ENCODE measurements around the gene NACC2.
"Not testable (repeated sequence)": the region's sequence is repeated elsewhere in the genome, so short reads cannot be mapped to it uniquely, and the experiment has no call there.

NACC2 gene

DNA sequence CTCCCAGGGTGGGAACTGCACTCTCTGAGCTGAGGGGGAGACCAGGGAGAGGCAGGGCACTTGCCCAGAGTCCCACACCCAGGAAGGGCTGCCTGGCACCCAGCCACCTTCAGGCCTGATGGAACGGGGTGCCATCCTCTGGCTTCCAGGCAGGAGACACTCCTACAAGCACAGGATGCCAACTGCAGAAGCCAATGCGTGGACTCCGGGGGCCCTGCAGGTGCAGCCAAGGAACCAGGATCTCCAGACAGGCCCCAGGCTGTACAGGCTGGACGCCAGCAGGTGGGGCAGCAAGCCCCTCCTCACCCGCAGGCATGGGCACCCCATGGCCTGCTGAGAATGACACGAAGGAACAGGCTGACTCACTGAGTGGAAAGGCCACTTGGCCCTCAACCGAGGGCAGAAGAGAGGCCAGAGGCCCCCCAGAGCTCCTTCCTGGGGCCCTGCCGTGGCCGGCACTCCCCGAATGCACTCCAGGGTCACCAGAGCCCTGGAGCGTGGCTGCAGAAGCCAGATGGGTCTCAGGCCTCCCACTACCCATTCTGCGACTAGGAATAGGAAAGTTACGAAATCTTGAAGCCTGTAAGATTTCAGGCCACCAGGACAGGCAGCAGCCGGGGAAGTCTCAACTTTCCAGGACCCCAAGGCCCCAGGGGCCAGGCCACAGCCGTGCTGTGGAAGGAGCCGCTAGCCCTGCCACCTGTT lies 15.7 kb downstream of the NACC2 start:
- DNase-seq, result no peak

GRCh38 chr9:136078498-136079011 lies 16.5 kb downstream of the NACC2 start:
- no peak for DNase-seq

DNA sequence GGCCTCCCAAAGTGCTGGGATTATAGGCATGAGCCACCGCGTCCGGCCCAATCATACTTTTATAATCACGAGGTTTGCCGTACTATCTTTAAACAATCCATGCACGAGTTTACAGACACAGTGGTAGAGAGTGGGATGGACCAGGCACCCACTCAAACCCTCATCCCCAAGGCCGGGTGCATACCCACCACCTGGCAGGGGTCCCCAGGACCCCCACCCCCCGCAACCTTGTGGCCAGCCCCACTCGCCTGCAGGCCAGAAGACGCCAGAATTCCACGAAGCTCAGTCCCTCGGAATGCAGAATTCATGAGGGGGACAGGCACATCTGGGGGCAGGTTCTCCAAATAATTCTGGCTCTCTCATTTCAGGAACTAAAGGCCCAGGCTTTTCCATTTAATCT lies 17.1 kb downstream of the NACC2 start:
- DNase-seq, result no peak

- DNase-seq, result no peak
These were observed 17.6 kb downstream of the NACC2 start for GRCh38 chr9:136077491-136077890.

DNA sequence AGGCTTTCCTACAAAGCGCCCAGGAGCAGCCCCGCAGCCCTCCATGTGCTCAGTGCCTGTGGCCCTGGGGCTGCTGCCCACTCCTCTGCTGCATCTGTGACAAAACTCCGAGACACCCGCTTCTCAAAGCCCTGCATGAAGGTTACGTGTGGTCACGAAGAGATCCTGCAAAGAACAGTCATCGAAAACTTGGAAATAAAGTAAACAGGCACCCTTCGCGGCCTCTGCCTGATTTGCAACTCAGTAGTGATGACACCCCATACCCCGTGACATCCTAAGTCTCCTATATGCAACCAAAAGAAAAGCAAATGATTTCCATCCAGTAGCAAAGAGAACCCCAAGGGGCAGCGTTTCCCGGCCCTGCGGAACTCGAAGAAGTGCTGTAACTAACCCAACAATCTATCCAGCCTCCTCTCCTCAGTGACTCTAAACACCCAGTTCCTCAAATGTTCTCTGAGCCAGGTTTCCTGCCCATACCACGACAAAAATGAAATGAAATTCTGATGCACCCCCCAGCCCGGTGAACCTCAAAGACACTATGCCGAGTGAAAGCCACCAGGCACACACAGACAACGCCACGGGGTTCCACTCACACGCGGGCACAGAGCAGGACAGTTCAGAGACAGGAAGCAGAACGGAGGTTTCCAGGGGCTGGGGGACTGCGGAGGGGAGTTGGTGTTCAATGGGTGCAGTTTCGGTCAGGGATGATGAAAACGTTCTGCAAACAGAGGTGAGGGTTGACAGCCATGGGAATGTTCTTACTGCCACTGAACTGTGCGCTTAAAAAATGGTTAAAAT lies 19.0 kb downstream of the NACC2 start:
- no peak for DNase-seq

GRCh38 chr9:136075134-136075841 lies 19.8 kb downstream of the NACC2 start:
- no peak for DNase-seq

GRCh38 chr9:136074706-136075105 lies 20.4 kb downstream of the NACC2 start:
- DNase-seq, result no peak

GRCh38 chr9:136062657-136063439 lies 32.2 kb downstream of the NACC2 start:
- DNase-seq, result no peak

- DNase-seq, result not testable (repeated sequence)
These were observed 33.2 kb downstream of the NACC2 start for GRCh38 chr9:136061916-136062315.

DNA sequence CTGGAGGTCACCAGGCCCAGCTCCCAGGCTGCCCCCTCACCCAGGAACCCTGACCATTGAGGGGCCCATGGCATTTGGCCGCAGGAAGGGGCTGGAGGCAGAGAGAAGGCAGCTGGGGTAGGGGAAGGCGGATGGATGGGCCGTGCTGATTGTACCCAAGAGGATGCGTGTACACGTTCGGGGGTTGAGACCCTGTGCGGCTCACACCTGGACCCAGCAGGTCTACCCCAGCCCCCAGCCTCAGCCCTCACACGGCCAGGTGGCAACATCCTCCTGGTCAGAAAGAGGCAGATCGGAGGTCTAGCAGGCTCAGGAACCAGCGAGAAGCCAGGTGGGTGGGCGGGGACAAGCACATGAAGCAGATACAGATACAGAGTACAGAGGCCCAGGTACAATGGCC lies 33.7 kb downstream of the NACC2 start:
- no peak for DNase-seq

GRCh38 chr9:136060671-136061371 lies 34.3 kb downstream of the NACC2 start:
- no peak for DNase-seq

DNA sequence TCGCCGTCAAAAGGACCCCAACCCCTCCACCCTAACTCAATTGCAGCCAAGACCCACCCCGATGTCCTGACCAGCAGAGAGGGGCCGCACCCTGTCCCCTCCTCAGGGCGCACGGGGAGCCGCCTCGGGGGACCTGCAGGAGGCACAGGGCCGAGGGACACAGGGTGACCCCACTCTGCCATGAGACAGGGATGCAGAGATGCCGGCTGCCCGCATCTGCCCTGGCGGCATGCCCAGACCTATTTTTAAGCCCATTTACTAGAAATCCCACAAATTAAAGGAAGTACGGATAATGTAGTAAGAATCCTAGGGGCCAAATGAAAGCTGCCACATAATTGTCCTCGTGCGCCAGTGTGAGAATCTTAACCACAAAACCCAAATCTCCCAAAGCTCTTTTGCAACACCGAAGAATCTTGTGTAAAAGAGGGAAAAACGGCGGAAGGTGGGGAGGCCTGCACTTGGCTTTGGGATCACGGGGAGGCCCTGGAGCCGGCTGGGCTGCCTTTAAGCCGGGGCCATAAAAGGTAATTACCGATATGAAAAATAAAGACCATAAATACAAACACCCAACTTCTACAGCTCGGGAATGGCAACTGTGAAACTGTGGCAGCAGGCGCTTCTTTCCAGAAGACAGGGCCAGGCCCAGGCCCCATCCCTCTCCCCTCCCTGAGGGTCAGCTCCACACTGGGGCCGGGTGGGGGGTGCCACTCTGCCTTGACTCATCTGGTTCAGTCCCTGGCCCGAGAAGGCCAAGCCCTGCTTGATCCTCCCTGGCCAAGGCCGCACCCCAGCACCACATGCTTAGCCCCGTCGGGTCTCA lies 35.0 kb downstream of the NACC2 start:
- no peak for DNase-seq

DNA sequence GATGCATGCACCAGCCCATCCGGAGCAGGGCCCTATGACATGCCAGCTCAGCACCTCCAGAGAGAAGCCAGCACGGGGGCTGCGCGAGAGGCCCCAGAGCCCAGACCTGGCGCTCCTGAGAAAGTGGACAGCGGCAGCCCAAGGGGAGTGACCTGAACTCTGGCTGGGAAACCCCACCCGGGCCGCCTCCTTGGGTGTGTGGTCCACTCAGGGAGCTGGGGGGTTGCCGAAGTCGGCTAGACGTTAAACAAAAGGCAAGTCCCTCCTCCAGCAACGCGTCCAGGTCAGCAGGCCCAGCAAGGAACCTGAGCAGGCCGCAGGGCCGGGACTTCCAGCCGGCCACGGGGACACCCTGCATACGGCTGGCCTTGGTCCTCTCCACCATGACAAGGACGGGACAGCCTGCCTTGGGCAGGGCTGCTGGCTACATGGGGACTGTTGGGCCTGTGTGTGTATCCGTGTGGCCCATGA lies 35.7 kb downstream of the NACC2 start:
- no peak for DNase-seq

GRCh38 chr9:136058801-136059302 lies 36.2 kb downstream of the NACC2 start:
- no peak for DNase-seq

- DNase-seq, result no peak
These were observed 37.0 kb downstream of the NACC2 start for GRCh38 chr9:136058084-136058483.

DNA sequence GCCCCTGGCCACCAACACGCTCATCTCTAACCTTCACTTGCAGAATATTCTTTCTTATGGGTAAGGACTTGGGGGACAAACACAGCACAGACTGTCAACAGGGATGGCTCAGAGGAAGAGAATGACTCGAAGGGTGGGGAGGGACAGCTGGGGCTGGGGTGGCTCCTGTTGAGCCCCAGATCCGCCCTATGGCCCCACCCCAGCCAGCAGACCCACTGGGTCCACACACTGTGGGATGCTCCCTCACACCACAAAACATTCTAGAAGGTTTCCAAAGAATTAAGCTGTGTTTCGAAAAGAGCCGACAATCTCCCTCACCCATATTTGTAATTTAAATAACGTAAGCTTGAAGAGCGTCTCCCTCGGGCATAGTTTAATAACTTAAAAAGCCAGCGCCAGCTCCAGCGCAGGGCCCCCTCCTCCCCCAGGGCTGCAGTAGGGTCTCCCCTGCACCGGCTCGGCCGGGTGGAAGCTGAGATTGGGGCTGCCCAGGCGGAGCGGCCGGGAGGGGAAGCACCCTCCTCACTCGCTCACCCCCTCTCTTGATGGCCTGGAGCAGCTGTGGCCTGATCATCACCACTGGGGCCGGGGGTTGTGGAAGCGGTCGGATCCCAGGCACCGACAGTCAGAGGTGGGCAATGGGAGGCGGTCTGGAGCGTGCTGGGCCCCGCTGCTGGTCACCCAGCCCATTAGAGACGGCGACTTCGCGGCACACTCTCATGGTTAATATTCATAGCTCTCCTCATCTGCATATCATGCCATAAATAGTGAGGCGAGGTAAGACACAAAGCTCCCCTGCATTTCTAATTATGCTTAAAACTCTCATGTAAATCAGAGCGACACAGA lies 37.6 kb downstream of the NACC2 start:
- DNase-seq, result no peak

DNA sequence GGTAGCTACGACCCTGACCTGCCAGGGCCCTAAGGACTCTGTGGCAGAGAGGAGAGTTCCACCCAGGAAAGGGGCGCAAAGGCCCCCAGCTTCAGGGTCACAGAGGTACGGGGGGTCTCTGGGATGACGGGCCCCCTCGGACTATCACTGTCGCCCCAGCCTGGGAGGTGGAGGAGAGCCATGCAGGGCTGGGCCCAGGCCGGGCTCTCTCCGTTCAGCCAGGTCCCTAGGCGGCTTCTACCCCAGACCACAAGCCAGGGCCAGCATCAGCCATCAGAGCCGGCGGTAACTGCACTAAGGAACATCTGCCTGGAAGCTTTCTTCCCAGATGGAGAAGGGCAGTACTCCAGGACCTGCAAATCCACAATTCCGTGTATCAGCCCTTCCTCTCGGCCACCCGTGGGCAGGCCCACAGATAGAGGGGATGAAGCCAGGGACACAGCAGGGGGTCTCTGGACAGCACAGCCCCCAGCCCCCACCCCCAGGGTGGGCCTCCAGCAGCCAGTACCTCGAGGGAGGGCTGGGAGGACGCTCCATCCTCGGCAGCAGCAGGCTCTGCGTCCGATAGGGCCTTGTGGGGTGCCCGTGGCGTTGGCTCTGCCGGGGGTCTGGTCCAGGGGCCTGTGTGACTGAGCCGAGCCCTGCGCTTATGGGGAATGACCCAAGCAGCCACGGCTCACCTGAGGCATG lies 38.4 kb downstream of the NACC2 start:
- no peak for DNase-seq

DNA sequence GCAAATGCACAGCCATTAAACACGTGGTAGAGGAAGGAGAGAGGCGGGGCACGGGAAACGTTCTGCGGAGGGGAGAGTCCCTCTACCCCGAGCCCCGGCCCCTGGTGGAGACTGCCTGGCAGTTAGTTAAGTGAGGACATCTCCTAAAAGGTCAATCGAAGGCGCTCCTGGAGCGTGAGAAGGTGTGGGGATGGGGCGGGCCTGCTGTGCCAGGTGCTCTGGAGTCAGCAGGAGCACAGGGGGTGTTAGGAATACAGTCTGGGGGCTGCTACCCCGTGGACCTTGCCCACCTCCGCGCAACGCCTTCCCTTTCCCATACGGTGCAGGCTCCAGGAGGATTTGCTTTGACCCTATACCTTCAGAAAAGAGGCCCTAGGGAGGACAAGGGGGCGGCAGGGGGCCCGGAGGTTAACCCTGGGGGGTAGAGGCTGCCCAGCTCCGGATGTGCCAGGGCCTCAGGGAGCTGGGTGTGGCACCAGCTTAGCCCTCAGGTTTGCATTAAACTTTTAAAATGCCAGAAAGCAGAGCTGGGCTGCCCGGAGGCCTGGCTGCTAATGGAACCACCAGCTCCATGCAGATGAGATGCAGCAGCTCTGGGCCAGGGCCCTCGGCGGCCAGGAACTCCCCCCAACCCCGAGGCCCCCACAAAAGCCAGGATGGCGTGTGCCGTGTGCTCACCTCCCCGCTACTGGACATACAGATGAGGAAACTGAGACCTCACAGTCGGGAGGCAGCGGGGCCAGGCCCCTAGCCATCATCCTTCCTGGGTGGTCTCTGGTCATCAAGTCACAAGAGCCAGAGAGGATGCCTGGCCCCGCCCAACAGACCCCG lies 39.2 kb downstream of the NACC2 start:
- no peak for DNase-seq
